HEK293 (cell line): ENCODE measurements around the gene GRIP1.

ENCODE experiments used
- CTCF ChIA-PET: fragments of 350-600 bp; formaldehyde crosslinking; extraction: SDS; loops from one replicate; lab custom pipeline; 2021; ENCODE audit warnings: antibody characterized with exemption; lab: Yijun Ruan, JAX
- POLR2A ChIA-PET: fragments of 300-600 bp; formaldehyde crosslinking; extraction: SDS; loops from one replicate; lab custom pipeline; 2020; ENCODE audit warnings: antibody characterized with exemption, inconsistent platforms; lab: Yijun Ruan, JAX
- H3K27ac ChIP-seq: fragments of 200-500 bp; sonication (Bioruptor generic); 2 replicates; pipeline ENCODE4 v1.5.1; 2014; ENCODE audit warnings: low read depth, low read length, control low read depth, inconsistent platforms; ENCODE audit errors: extremely low read depth
- H3K36me3 ChIP-seq, 2 experiments: fragments of 200-500 bp in 1 of 2; sonication (Bioruptor generic) in 1 of 2; 1 replicate in 1 of 2; 2 replicates in 1 of 2; pipeline ENCODE4 v1.5.1; 2014 to 2017; ENCODE audit warnings: inconsistent platforms in 2 of 2, low read length in 2 of 2; ENCODE audit not compliant: control insufficient read depth in 2 of 2, insufficient read depth in 1 of 2
- H3K4me1 ChIP-seq: fragments of 200-500 bp; sonication (Bioruptor generic); 2 replicates; pipeline ENCODE4 v1.5.1; 2014; ENCODE audit warnings: mild to moderate bottlenecking, low read length, inconsistent platforms; ENCODE audit not compliant: control insufficient read depth, insufficient read depth
- H3K4me3 ChIP-seq: 2 replicates; pipeline ENCODE4 v1.5.1; 2011; ENCODE audit warnings: low read depth, mild to moderate bottlenecking, control low read depth, low read length, moderate library complexity
- H3K9me3 ChIP-seq: fragments of 200-500 bp; sonication (Bioruptor generic); 2 replicates; pipeline ENCODE4 v1.5.1; 2014; ENCODE audit warnings: low read depth, low read length, inconsistent platforms; ENCODE audit not compliant: control insufficient read depth, insufficient read depth
- GLI4 ChIP-seq: fragments of 450-650 bp; formaldehyde crosslinking; IDR thresholded peaks from 2 replicates; pipeline ENCODE4 v1.5.1; 2016; ENCODE audit warnings: missing biosample characterization, missing genetic modification characterization
- GLIS1 ChIP-seq: fragments of 450-650 bp; formaldehyde crosslinking; IDR thresholded peaks from 2 replicates; pipeline ENCODE4 v1.5.1; 2016; ENCODE audit warnings: missing biosample characterization, missing genetic modification characterization
- HOXA7 ChIP-seq: sonication (generic); formaldehyde crosslinking; IDR thresholded peaks from 2 replicates; pipeline ENCODE4 v1.8.1; 2022; ENCODE audit warnings: missing genetic modification reagents, borderline replicate concordance
- KLF16 ChIP-seq: fragments of 450-650 bp; formaldehyde crosslinking; IDR thresholded peaks from 2 replicates; pipeline ENCODE4 v1.5.1; 2017; ENCODE audit warnings: missing biosample characterization, missing genetic modification characterization
- KLF7 ChIP-seq: fragments of 450-650 bp; formaldehyde crosslinking; IDR thresholded peaks from 2 replicates; pipeline ENCODE4 v1.5.1; 2016; ENCODE audit warnings: missing biosample characterization, missing genetic modification characterization, borderline replicate concordance
- MYNN ChIP-seq: fragments of 450-650 bp; formaldehyde crosslinking; IDR thresholded peaks from 2 replicates; pipeline ENCODE4 v1.5.1; 2016; ENCODE audit warnings: missing biosample characterization, missing genetic modification characterization, borderline replicate concordance
- TCF7L2 ChIP-seq: IDR thresholded peaks from 2 replicates; pipeline ENCODE4 v1.6.1; 2011; ENCODE audit warnings: low read depth, mild to moderate bottlenecking, inconsistent platforms, low read length, moderate library complexity, borderline replicate concordance
- WT1 ChIP-seq: fragments of 450-650 bp; formaldehyde crosslinking; IDR thresholded peaks from 2 replicates; pipeline ENCODE4 v1.5.1; 2016; ENCODE audit warnings: missing biosample characterization, missing genetic modification characterization
- YY1 ChIP-seq: fragments of 450-650 bp; formaldehyde crosslinking; IDR thresholded peaks from 2 replicates; pipeline ENCODE4 v1.5.1; 2018; ENCODE audit warnings: missing biosample characterization, missing genetic modification characterization
- YY2 ChIP-seq: fragments of 450-650 bp; formaldehyde crosslinking; IDR thresholded peaks from 2 replicates; pipeline ENCODE4 v1.5.1; 2016; ENCODE audit warnings: missing biosample characterization, missing genetic modification characterization
- ZNF16 ChIP-seq: fragments of 450-650 bp; formaldehyde crosslinking; IDR thresholded peaks from 2 replicates; pipeline ENCODE4 v1.5.1; 2016; ENCODE audit warnings: low read depth, missing biosample characterization, missing genetic modification characterization
- ZNF24 ChIP-seq: fragments of 450-650 bp; formaldehyde crosslinking; IDR thresholded peaks from 2 replicates; pipeline ENCODE4 v1.5.1; 2016; ENCODE audit warnings: missing biosample characterization, missing genetic modification characterization
- ZNF404 ChIP-seq: fragments of 450-650 bp; formaldehyde crosslinking; IDR thresholded peaks from 2 replicates; pipeline ENCODE4 v1.5.1; 2017; ENCODE audit warnings: missing biosample characterization, missing genetic modification characterization
- ZNF501 ChIP-seq: fragments of 450-650 bp; formaldehyde crosslinking; IDR thresholded peaks from 2 replicates; pipeline ENCODE4 v1.5.1; 2016; ENCODE audit warnings: missing biosample characterization, missing genetic modification characterization
- ZNF558 ChIP-seq: fragments of 450-650 bp; formaldehyde crosslinking; IDR thresholded peaks from 2 replicates; pipeline ENCODE4 v1.5.1; 2016; ENCODE audit warnings: missing biosample characterization, missing genetic modification characterization
- ZNF560 ChIP-seq: fragments of 450-650 bp; formaldehyde crosslinking; IDR thresholded peaks from 2 replicates; pipeline ENCODE4 v1.5.1; 2017; ENCODE audit warnings: missing biosample characterization, missing genetic modification characterization, borderline replicate concordance
- ZNF585B ChIP-seq: fragments of 450-650 bp; formaldehyde crosslinking; IDR thresholded peaks from 2 replicates; pipeline ENCODE4 v1.5.1; 2016; ENCODE audit warnings: missing biosample characterization, missing genetic modification characterization
- TF ChIP-seq, protein P1 (sequence below): fragments of 450-650 bp; formaldehyde crosslinking; IDR thresholded peaks from 2 replicates; pipeline ENCODE4 v1.5.1; 2016; ENCODE audit warnings: missing biosample characterization, missing genetic modification characterization, low read depth
- TF ChIP-seq, protein P2 (sequence below): fragments of 450-650 bp; formaldehyde crosslinking; IDR thresholded peaks from 2 replicates; pipeline ENCODE4 v1.5.1; 2016; ENCODE audit warnings: missing biosample characterization, missing genetic modification characterization, borderline replicate concordance
- TF ChIP-seq, protein P3 (sequence below): fragments of 450-650 bp; formaldehyde crosslinking; IDR thresholded peaks from 2 replicates; pipeline ENCODE4 v1.5.1; 2017; ENCODE audit warnings: missing biosample characterization, missing genetic modification characterization
- TF ChIP-seq, protein P4 (sequence below): IDR thresholded peaks from 2 replicates; pipeline ENCODE4 v1.6.1; 2011; ENCODE audit warnings: mild to moderate bottlenecking, low read depth, low read length, borderline replicate concordance

Gene GRIP1

DNA sequence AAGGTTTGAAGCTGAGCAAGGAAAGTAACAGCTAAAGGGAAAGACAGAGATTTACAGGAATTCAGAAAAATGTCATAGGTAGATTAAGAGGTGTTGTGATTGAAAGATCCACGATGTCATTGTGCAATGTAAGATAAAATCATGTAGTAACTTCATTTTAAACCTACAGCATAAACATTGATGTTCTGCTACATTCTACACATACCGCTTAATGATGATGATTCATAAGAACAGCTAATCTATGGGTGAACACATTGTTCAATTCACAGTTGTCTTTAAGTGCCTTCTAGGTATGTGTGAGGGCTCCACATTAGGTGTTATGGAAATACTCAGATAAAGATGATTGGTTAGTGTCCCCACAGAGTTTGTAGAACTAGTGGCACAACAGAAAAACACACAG is 170.9 kb downstream of the GRIP1 start:
- Histone ChIP-seq H3K27ac (no peak overlapping the region), H3K9me3 (no peaks in the 10 kb centered on the region), H3K4me3 (no peak overlapping the region), H3K4me1 (no peaks in the 10 kb centered on the region), H3K36me3 (no peaks in the 10 kb centered on the region)
- CTCF ChIA-PET, result no interaction called here
- POLR2A ChIA-PET, result no interaction called here
- no peak for TF ChIP-seq ZNF404 (tag by site-specific recombination)
- TF ChIP-seq KLF16 (tag by site-specific recombination), result no peak
- TF ChIP-seq TCF7L2, result no peak
- TF ChIP-seq, protein P1, sequence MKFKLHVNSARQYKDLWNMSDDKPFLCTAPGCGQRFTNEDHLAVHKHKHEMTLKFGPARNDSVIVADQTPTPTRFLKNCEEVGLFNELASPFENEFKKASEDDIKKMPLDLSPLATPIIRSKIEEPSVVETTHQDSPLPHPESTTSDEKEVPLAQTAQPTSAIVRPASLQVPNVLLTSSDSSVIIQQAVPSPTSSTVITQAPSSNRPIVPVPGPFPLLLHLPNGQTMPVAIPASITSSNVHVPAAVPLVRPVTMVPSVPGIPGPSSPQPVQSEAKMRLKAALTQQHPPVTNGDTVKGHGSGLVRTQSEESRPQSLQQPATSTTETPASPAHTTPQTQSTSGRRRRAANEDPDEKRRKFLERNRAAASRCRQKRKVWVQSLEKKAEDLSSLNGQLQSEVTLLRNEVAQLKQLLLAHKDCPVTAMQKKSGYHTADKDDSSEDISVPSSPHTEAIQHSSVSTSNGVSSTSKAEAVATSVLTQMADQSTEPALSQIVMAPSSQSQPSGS (tag by site-specific recombination), result no peak
- no peak for TF ChIP-seq MYNN (tag by site-specific recombination)
- TF ChIP-seq HOXA7 (CRISPR knock-in tag), result no peak
- TF ChIP-seq GLIS1 (tag by site-specific recombination), result no peak
- no peak for TF ChIP-seq ZNF585B (tag by site-specific recombination)
- no peak for TF ChIP-seq WT1 (tag by site-specific recombination)
- TF ChIP-seq, protein P2, sequence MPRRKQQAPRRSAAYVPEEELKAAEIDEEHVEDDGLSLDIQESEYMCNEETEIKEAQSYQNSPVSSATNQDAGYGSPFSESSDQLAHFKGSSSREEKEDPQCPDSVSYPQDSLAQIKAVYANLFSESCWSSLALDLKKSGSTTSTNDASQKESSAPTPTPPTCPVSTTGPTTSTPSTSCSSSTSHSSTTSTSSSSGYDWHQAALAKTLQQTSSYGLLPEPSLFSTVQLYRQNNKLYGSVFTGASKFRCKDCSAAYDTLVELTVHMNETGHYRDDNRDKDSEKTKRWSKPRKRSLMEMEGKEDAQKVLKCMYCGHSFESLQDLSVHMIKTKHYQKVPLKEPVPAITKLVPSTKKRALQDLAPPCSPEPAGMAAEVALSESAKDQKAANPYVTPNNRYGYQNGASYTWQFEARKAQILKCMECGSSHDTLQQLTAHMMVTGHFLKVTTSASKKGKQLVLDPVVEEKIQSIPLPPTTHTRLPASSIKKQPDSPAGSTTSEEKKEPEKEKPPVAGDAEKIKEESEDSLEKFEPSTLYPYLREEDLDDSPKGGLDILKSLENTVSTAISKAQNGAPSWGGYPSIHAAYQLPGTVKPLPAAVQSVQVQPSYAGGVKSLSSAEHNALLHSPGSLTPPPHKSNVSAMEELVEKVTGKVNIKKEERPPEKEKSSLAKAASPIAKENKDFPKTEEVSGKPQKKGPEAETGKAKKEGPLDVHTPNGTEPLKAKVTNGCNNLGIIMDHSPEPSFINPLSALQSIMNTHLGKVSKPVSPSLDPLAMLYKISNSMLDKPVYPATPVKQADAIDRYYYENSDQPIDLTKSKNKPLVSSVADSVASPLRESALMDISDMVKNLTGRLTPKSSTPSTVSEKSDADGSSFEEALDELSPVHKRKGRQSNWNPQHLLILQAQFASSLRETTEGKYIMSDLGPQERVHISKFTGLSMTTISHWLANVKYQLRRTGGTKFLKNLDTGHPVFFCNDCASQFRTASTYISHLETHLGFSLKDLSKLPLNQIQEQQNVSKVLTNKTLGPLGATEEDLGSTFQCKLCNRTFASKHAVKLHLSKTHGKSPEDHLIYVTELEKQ (tag by site-specific recombination), result no peak

DNA sequence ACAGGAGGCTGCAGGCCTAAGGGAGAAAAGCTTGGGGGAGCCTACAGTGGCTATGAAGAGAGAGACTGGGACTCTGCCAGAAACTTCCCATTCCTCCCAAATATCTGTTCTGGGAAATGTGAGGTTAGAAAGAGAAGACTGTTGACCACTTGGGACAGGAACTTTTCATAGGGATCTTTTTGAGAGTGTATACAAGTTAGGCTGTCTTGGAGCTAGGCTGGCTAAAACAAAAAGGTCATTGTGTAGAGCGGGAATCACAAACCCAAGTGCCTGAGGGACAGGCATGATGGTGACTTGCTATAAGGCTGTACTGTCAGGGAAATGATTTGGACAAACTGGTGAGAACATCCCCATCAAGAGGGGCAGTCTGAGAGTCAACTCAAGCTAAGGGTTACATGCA is 175.1 kb downstream of the GRIP1 start:
- POLR2A ChIA-PET, result interaction anchor here (0.6 kb wide), 1 partner anchor 47 kb away, joined by 4 read pairs; no protein-coding TSS in a partner anchor
- Histone ChIP-seq H3K4me3 (no peak overlapping the region), H3K36me3 (no peaks in the 10 kb centered on the region), H3K4me1 (peaks cover 6% of the 10 kb centered on the region; the same call in 1 of the 2 replicates), H3K9me3 (no peaks in the 10 kb centered on the region), H3K27ac (no peak overlapping the region)
- CTCF ChIA-PET, result no interaction called here
- TF ChIP-seq KLF7 (tag by site-specific recombination), result no peak

DNA sequence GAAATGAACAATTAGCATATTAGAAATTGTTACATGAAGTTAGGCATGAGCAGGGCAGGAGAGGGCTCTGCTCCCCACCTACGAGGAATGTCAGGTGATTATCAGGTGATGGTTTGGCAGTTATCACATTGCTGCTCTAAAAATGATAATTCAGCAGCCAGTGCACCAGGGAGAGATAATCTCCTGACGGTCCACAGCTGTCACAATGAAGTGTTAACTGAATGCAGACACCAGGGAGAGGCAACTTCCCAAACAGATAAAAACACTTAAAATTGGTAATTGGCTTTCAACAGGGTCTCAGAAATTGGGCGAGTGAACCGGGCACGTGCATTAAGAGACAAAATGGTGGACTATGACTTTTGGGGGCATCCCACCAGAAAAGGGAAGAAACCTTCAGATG is 176.0 kb downstream of the GRIP1 start:
- CTCF ChIA-PET, result no interaction called here
- Histone ChIP-seq H3K9me3 (no peaks in the 10 kb centered on the region), H3K36me3 (no peaks in the 10 kb centered on the region), H3K27ac (no peak overlapping the region), H3K4me3 (no peak overlapping the region), H3K4me1 (peaks cover 7% of the 10 kb centered on the region; the same call in 1 of the 2 replicates)
- POLR2A ChIA-PET, result no interaction called here
- TF ChIP-seq, protein P3, sequence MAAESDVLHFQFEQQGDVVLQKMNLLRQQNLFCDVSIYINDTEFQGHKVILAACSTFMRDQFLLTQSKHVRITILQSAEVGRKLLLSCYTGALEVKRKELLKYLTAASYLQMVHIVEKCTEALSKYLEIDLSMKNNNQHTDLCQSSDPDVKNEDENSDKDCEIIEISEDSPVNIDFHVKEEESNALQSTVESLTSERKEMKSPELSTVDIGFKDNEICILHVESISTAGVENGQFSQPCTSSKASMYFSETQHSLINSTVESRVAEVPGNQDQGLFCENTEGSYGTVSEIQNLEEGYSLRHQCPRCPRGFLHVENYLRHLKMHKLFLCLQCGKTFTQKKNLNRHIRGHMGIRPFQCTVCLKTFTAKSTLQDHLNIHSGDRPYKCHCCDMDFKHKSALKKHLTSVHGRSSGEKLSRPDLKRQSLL (tag by site-specific recombination), result no peak
- TF ChIP-seq ZNF16 (no peak), GLI4 (no peak), YY1 (no peak), YY2 (no peak), ZNF558 (tag by site-specific recombination) (no peak), ZNF24 (no peak), ZNF501 (tag by site-specific recombination) (no peak), ZNF560 (tag by site-specific recombination) (no peak)
- TF ChIP-seq, protein P4, sequence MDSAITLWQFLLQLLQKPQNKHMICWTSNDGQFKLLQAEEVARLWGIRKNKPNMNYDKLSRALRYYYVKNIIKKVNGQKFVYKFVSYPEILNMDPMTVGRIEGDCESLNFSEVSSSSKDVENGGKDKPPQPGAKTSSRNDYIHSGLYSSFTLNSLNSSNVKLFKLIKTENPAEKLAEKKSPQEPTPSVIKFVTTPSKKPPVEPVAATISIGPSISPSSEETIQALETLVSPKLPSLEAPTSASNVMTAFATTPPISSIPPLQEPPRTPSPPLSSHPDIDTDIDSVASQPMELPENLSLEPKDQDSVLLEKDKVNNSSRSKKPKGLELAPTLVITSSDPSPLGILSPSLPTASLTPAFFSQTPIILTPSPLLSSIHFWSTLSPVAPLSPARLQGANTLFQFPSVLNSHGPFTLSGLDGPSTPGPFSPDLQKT, result no peak
